WTC11 (cell line): ENCODE results near the gene IRF7. TPM values are rescaled to one million over a fixed set of nuclear protein-coding genes. Genes with fewer than 3 reads are reported as not detected.

ENCODE experiments used
- ATAC-seq: fragments of 200-7000 bp; cut with Tn5 transposase; 2 replicates; pipeline ENCODE4 v1.10.0; 2021; ENCODE audit warnings: mild to moderate bottlenecking, moderate library complexity
- CTCF ChIA-PET: fragments of 300-600 bp; sonication (Branson Sonifier 250); formaldehyde crosslinking; loops from one replicate; lab custom pipeline; 2021; ENCODE audit warnings: antibody characterized with exemption; lab: Charles Lee
- POLR2A ChIA-PET: fragments of 350-600 bp; sonication (Branson Sonifier 250); formaldehyde crosslinking; loops from one replicate; lab custom pipeline; 2021; ENCODE audit warnings: antibody characterized with exemption; lab: Charles Lee
- DNase-seq: peaks from one replicate; pipeline ENCODE4 v3.0.0; 2021; ENCODE audit warnings: low spot score
- H3K27ac Mint-ChIP-seq: 2 replicates; pipeline ENCODE4 v1.8.0; 2021; ENCODE audit warnings: mixed read lengths
- H3K27me3 Mint-ChIP-seq: 2 replicates; pipeline ENCODE4 v1.8.0; 2021; ENCODE audit warnings: low read depth, mild to moderate bottlenecking, moderate library complexity, mixed read lengths
- H3K36me3 Mint-ChIP-seq: 2 replicates; pipeline ENCODE4 v1.8.0; 2021; ENCODE audit warnings: mixed read lengths
- H3K4me1 Mint-ChIP-seq: 2 replicates; pipeline ENCODE4 v1.8.0; 2022; ENCODE audit warnings: mixed read lengths
- H3K4me3 Mint-ChIP-seq: 2 replicates; pipeline ENCODE4 v1.8.0; 2021; ENCODE audit warnings: mild to moderate bottlenecking, moderate library complexity, mixed read lengths
- H3K9me3 Mint-ChIP-seq: 2 replicates; pipeline ENCODE4 v1.8.0; 2021; ENCODE audit warnings: mixed read lengths
- CREB1 ChIP-seq: sonication (generic); formaldehyde crosslinking; IDR thresholded peaks from 2 replicates; pipeline ENCODE4 v1.8.0; 2023; ENCODE audit warnings: mild to moderate bottlenecking, missing genetic modification reagents
- ETV6 ChIP-seq: sonication (generic); formaldehyde crosslinking; IDR thresholded peaks from 2 replicates; pipeline ENCODE4 v1.8.1; 2022; ENCODE audit warnings: mild to moderate bottlenecking, missing genetic modification reagents
- FOXJ3 ChIP-seq: sonication (generic); formaldehyde crosslinking; IDR thresholded peaks from 2 replicates; pipeline ENCODE4 v1.9.0; 2021; ENCODE audit warnings: missing genetic modification reagents, mild to moderate bottlenecking, borderline replicate concordance
- KAT7 ChIP-seq: sonication (generic); formaldehyde crosslinking; IDR thresholded peaks from 2 replicates; pipeline ENCODE4 v1.8.1; 2023; ENCODE audit warnings: missing genetic modification reagents, mild to moderate bottlenecking, borderline replicate concordance
- NR3C1 ChIP-seq: sonication (generic); formaldehyde crosslinking; conservative IDR thresholded peaks from 2 replicates; pipeline ENCODE4 v1.8.1; 2023; ENCODE audit warnings: low read depth, mild to moderate bottlenecking, missing genetic modification reagents
- PRRX2 ChIP-seq: fragments of 250-450 bp; sonication (Bioruptor Pico); IDR thresholded peaks from 2 replicates; pipeline ENCODE4 v1.8.0; 2021; ENCODE audit warnings: mild to moderate bottlenecking
- TCF7 ChIP-seq: sonication (generic); formaldehyde crosslinking; IDR thresholded peaks from 2 replicates; pipeline ENCODE4 v1.8.0; 2022; ENCODE audit warnings: mild to moderate bottlenecking, low read depth, missing genetic modification reagents, moderate library complexity
- TEAD4 ChIP-seq: sonication (generic); formaldehyde crosslinking; IDR thresholded peaks from 2 replicates; pipeline ENCODE4 v1.8.0; 2022; ENCODE audit warnings: mild to moderate bottlenecking, missing genetic modification reagents
- ZNF121 ChIP-seq: sonication (generic); formaldehyde crosslinking; IDR thresholded peaks from 2 replicates; pipeline ENCODE4 v1.8.0; 2023; ENCODE audit warnings: missing genetic modification reagents
- ZNF219 ChIP-seq: sonication (generic); formaldehyde crosslinking; IDR thresholded peaks from 2 replicates; pipeline ENCODE4 v1.8.0; 2023; ENCODE audit warnings: missing genetic modification reagents, mild to moderate bottlenecking, borderline replicate concordance
- ZNF317 ChIP-seq: sonication (generic); formaldehyde crosslinking; IDR thresholded peaks from 2 replicates; pipeline ENCODE4 v1.8.1; 2023; ENCODE audit warnings: low read depth, mild to moderate bottlenecking, moderate library complexity, missing genetic modification reagents, borderline replicate concordance
- ZNF416 ChIP-seq: fragments of 250-450 bp; sonication (Bioruptor Pico); IDR thresholded peaks from 2 replicates; pipeline ENCODE4 v1.9.0; 2021; ENCODE audit warnings: mild to moderate bottlenecking, inconsistent platforms
- total RNA-seq: library from RNA; stranded (reverse); gene quantifications from 3 replicates; pipeline ENCODE4 v1.2.3, GENCODE V29; 2021
- TF ChIP-seq, protein P1 (sequence below): sonication (generic); formaldehyde crosslinking; IDR thresholded peaks from 2 replicates; pipeline ENCODE4 v1.8.0; 2022; ENCODE audit warnings: mild to moderate bottlenecking, missing genetic modification reagents
- TF ChIP-seq, protein P2 (sequence below): fragments of 250-450 bp; sonication (Bioruptor Pico); IDR thresholded peaks from 2 replicates; pipeline ENCODE4 v2.1.2; 2022; ENCODE audit warnings: mild to moderate bottlenecking, moderate library complexity
- TF ChIP-seq, protein P3 (sequence below): sonication (generic); formaldehyde crosslinking; conservative IDR thresholded peaks from 2 replicates; pipeline ENCODE4 v1.8.1; 2023; ENCODE audit warnings: mild to moderate bottlenecking, low read depth, missing genetic modification reagents, moderate library complexity
- TF ChIP-seq, protein P4 (sequence below): fragments of 250-450 bp; sonication (Bioruptor Pico); conservative IDR thresholded peaks from 2 replicates; pipeline ENCODE4 v1.9.0; 2021; ENCODE audit warnings: mild to moderate bottlenecking

Gene IRF7
- total RNA-seq, 1 experiment from 2014 or later, result 11.1 TPM

DNA sequence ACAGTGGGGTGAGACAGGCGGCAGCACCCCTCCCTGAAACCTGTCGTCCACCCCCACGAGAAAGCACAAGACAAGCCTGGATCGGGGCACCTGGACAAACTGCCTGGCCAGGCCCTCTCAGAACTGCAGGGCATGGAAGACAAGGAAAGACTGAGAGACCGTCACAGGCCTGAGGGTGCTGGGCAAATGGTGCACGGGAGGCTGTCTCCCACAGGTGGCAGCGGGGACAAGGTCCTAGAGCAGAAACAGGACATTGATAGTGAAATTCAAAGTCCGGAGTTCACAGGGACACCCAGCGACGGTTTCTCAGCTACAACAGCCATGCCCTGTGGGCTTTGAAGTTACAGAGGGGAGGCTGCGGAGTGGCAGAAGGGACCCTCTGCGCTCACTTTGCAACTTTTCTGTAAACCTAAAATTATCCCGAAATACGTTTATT is 42.0 kb upstream of the IRF7 start (continued):
- TF ChIP-seq, protein P1, sequence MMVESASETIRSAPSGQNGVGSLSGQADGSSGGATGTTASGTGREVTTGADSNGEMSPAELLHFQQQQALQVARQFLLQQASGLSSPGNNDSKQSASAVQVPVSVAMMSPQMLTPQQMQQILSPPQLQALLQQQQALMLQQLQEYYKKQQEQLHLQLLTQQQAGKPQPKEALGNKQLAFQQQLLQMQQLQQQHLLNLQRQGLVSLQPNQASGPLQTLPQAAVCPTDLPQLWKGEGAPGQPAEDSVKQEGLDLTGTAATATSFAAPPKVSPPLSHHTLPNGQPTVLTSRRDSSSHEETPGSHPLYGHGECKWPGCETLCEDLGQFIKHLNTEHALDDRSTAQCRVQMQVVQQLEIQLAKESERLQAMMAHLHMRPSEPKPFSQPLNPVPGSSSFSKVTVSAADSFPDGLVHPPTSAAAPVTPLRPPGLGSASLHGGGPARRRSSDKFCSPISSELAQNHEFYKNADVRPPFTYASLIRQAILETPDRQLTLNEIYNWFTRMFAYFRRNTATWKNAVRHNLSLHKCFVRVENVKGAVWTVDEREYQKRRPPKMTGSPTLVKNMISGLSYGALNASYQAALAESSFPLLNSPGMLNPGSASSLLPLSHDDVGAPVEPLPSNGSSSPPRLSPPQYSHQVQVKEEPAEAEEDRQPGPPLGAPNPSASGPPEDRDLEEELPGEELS, result no peak
- TF ChIP-seq CREB1 (CRISPR knock-in tag) (no peak), ETV6 (CRISPR knock-in tag) (no peak), ZNF121 (CRISPR knock-in tag) (no peak), FOXJ3 (CRISPR knock-in tag) (no peak), NR3C1 (CRISPR knock-in tag) (no peak)
- TF ChIP-seq, protein P2, sequence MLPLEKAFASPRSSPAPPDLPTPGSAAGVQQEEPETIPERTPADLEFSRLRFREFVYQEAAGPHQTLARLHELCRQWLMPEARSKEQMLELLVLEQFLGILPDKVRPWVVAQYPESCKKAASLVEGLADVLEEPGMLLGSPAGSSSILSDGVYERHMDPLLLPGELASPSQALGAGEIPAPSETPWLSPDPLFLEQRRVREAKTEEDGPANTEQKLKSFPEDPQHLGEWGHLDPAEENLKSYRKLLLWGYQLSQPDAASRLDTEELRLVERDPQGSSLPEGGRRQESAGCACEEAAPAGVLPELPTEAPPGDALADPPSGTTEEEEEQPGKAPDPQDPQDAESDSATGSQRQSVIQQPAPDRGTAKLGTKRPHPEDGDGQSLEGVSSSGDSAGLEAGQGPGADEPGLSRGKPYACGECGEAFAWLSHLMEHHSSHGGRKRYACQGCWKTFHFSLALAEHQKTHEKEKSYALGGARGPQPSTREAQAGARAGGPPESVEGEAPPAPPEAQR (CRISPR knock-in tag), result no peak
- TF ChIP-seq, protein P3, sequence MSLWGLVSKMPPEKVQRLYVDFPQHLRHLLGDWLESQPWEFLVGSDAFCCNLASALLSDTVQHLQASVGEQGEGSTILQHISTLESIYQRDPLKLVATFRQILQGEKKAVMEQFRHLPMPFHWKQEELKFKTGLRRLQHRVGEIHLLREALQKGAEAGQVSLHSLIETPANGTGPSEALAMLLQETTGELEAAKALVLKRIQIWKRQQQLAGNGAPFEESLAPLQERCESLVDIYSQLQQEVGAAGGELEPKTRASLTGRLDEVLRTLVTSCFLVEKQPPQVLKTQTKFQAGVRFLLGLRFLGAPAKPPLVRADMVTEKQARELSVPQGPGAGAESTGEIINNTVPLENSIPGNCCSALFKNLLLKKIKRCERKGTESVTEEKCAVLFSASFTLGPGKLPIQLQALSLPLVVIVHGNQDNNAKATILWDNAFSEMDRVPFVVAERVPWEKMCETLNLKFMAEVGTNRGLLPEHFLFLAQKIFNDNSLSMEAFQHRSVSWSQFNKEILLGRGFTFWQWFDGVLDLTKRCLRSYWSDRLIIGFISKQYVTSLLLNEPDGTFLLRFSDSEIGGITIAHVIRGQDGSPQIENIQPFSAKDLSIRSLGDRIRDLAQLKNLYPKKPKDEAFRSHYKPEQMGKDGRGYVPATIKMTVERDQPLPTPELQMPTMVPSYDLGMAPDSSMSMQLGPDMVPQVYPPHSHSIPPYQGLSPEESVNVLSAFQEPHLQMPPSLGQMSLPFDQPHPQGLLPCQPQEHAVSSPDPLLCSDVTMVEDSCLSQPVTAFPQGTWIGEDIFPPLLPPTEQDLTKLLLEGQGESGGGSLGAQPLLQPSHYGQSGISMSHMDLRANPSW (CRISPR knock-in tag), result no peak
- TF ChIP-seq, protein P4, sequence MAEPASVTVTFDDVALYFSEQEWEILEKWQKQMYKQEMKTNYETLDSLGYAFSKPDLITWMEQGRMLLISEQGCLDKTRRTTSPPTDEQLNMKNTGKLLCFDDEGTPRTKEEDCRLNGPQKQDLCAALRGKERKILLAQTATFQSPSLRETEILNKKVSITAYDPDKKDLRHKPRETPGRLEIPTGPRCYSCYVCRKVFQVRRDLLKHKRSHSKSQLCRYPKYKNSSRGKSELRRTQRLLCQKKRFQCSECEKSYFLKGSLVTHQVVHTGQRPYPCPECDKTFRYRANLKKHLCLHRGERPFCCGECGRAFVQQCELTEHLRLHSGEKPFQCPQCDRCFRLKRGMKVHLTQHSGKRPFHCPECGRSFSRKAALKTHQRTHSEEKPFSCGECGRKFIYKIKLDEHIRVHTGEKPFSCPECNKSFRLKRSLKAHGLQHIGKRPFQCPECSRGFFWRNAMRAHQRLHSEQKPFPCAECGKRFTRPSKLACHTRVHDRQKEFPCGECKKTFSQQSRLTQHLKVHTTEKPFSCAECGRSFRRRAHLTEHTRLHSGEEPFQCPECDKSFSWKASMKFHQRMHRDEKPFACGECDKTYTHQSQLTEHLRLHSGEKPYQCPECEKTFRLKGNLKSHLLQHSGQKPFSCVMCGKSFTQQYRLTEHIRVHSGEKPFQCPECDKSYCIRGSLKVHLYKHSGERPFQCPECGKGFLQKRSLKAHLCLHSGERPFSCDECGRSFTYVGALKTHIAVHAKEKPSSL (CRISPR knock-in tag), result no peak

DNA sequence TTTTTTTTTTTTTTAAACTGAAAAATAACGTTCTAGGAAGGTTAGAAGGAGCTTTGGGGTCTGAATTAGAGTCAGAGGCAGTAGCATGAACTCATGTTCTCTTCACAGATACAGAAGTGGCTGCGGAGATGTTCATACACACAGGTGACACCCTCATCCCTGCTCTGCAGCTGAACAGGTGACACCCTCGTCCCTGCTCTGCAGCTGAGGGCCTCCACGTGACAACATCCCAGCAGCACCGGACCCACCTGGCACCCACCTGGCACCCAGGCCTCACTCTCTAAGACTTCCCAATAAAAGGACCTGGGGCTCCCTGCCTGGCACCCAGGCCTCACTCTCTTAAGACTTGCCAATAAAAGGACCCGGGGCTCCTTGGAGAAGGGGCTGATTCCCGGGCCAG is 41.1 kb upstream of the IRF7 start:
- no peak for DNase-seq
- POLR2A ChIA-PET, result interaction anchor here (1.2 kb wide), 1 partner anchor 15 kb away, joined by 4 read pairs; no protein-coding TSS in a partner anchor
- Mint-ChIP-seq H3K27me3 (no peaks in the 10 kb centered on the region), H3K27ac (no peak overlapping the region), H3K4me3 (no peak overlapping the region), H3K4me1 (no peaks in the 10 kb centered on the region), H3K9me3 (no peaks in the 10 kb centered on the region), H3K36me3 (peaks cover 23% of the 10 kb centered on the region)
- CTCF ChIA-PET, result no interaction called here
- TF ChIP-seq TCF7, result no peak
- TF ChIP-seq ZNF219, result no peak
- TF ChIP-seq KAT7 (CRISPR knock-in tag), result no peak
- TF ChIP-seq TEAD4, result no peak
- no peak for TF ChIP-seq PRRX2 (CRISPR knock-in tag)
- TF ChIP-seq, protein P2 (CRISPR knock-in tag), result no peak
- no peak for TF ChIP-seq ZNF317 (CRISPR knock-in tag)
- no peak for TF ChIP-seq ZNF416
- no peak for ATAC-seq
